Esophagus mucosa (tissue), 1 donor: ENCODE measurements around the gene ADAMTS2. TPM values are rescaled to one million over a fixed set of nuclear protein-coding genes. Genes with fewer than 3 reads are reported as not detected.
"Not testable (repeated sequence)": the region's sequence is repeated elsewhere in the genome, so short reads cannot be mapped to it uniquely, and the experiment has no call there.

Source experiments
- ATAC-seq: fragments of 200-7000 bp; cut with Tn5 transposase; one replicate; pipeline ENCODE4 v1.9.1; 2020
- total RNA-seq: library from RNA; stranded (reverse); gene quantifications from one replicate; pipeline ENCODE4 v1.2.4, GENCODE V29; 2023
- donor health status: DM: yes; HTN: yes; CAD: no.

The ADAMTS2 gene
- total RNA-seq, 1 donor from 2014 or later = 3.5 TPM

DNA sequence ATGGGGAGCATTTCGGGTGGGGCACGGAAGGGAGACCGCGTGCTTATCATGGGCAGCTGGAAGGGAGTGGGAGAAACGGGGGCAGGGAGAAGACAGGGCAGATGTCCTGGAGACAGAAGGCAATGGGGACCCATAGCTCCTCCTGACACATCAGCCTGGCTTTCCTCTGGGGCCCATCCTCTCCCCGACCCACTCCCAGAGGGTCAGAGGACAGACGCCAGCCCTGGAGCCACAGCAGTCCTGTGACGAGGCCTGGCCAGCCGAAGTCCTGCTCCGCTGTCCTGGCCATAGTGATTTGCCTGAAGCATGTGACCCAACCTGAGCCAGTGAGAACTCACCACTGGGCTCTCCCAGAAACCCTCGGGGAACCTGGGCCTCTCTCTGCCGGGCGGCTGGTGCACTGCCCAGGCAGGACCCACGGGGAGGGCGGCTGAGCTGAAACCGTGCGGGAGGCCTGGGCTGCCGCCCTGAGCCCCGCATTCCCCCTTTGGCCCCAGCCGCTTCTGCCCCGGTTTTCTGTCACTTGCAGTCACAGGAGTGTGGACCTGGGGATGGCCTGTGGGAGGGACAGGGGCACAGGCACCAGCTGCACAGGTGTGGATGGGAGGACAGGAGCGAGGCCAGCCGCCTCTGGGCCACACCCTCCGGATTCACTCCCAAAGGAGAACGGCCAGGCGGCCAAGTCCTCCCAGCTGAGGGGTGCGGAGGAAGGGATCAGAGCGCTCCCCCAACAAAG, 19.8 kb downstream of the ADAMTS2 start:
- ATAC-seq = peak; percentile 10

- ATAC-seq = no peak
Observed at GRCh38 chr5:179324760-179325295, 20.4 kb downstream of the ADAMTS2 start.

DNA sequence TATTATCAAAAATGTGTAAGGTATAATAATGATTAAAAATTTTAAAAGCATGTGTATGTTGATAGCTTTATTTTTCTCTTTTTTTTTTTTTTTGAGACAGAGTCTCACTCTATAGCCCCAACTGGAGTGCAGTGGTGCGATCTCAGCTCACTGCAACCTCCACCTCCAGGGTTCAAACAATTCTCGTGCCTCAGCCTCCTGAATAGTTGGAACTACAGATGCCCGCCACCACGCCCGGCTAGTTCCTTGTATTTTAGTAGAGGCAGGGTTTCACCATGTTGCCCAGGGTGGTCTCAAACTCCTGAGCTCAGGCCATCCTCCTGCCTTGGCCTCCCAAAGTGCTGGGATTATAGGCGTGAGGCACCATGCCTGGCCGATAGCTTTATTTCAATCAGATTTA, 20.9 kb downstream of the ADAMTS2 start:
- not testable (repeated sequence) for ATAC-seq

DNA sequence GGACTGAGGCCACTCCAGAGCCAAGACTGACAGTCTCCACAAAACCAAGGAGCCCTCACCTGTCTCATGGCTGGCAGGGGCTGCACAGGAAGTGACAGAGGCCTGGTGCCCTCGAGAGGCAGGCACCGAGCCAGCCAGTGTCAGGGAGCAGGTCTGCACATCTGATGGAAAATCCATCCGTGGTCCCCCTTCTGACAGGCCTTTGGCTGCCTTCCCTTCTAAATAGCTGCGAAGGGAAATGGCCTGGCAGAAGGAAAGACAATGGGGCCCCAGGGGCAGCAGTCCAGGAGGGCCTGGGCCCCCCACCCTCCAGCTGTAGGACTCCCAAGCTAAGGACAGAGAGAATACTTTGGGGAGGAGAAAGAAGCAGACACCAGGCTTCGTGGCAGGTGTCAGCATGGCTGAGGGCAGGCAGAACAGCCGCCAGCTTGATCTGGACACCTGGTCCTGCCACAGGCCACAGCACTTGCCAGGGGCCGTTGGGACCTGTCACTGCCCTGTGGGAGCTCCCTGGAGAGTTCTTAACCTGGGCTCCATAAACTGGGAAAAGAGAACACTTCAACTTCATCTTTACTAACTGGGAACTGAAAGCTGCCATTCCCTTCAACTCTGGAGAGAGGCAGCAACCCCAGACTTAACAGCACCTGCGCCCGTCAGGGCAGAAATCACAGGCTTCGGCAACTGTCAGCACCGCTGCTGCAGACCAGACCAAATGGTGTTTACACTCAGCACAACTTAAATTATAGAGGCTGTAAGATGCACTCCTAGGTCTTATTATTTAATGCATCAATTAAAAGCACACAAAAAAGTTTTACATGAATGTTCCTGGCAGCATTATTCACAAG, 22.0 kb downstream of the ADAMTS2 start:
- no peak for ATAC-seq

- ATAC-seq = no peak
Observed at GRCh38 chr5:179322071-179323025, 22.9 kb downstream of the ADAMTS2 start.

GRCh38 chr5:179321206-179321987, 23.9 kb downstream of the ADAMTS2 start:
- ATAC-seq = no peak

GRCh38 chr5:179319741-179320281, 25.4 kb downstream of the ADAMTS2 start:
- no peak for ATAC-seq

DNA sequence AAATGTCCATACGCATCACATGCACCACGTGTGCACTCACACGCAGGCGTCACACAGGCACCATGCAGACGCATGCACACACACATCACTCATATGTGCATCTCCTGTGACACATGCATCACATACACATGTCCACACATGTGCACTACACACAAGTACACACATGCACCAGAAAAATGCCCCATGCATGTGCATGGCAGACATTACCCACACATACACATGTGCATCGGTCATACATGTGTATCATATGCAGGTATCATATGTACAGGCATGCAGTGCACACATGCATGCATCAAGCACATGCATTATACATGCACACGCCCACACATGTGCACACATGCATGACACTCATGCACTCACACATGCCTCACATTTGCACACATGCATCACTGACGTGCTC, 26.1 kb downstream of the ADAMTS2 start:
- no peak for ATAC-seq

DNA sequence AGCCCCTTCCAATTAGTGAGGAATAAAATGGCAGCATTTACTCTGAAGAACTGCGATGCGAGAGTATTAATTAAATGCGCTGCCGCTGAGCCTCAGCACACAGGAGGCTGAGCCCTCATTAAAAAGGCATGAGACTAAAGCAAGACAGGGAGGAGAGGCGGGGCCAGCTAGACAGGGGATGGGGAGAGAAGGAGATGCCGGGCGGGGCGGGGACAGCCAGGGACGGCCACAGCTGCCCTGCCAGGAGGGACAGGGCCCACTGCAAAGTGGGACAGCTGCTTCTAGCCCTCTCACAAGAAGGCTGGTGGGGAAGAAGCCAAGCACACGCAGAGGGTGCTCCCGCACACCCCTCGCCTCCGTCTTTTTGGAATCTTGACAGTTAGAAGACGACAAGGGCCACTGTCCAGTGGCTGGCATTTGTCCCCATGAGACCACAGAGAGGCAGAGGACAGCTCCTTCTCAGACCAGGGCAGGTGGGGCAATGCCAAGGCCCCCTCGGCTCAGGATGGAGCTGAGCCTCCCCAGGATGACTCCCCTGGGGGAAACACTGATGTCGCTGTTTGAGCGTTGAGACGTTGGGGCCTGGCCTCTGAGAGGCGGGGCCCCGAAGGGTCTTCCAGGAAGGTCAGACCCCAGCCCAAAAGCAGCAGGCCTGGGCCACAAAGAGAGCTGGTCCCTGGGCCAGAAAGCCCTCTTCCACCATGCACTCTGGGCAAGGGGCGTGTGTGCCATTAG, 26.9 kb downstream of the ADAMTS2 start:
- no peak for ATAC-seq

- ATAC-seq = no peak
Observed at GRCh38 chr5:179317411-179318220, 27.6 kb downstream of the ADAMTS2 start.

DNA sequence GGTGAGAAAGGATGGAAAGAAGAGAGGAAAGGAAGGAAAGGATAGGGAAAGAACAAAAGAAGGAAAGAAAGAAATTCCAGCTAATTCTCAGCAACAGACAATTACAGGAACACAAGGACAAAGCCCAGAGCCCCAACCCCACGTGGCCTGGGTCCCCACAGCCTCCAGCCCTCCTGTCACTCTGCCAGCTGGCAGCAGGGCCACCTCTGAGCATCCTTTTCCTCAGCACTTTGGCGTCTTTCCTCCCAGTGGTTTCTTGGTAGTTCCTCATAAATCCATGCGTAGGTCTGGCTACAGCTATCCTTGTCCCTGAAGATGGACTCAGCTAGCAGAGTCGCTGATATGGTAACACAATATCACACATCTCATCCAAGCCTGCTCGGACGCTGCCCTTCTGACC, 28.3 kb downstream of the ADAMTS2 start:
- ATAC-seq = no peak

- no peak for ATAC-seq
Observed at GRCh38 chr5:179316111-179316551, 29.1 kb downstream of the ADAMTS2 start.

GRCh38 chr5:179315356-179315890, 29.8 kb downstream of the ADAMTS2 start:
- ATAC-seq = no peak

DNA sequence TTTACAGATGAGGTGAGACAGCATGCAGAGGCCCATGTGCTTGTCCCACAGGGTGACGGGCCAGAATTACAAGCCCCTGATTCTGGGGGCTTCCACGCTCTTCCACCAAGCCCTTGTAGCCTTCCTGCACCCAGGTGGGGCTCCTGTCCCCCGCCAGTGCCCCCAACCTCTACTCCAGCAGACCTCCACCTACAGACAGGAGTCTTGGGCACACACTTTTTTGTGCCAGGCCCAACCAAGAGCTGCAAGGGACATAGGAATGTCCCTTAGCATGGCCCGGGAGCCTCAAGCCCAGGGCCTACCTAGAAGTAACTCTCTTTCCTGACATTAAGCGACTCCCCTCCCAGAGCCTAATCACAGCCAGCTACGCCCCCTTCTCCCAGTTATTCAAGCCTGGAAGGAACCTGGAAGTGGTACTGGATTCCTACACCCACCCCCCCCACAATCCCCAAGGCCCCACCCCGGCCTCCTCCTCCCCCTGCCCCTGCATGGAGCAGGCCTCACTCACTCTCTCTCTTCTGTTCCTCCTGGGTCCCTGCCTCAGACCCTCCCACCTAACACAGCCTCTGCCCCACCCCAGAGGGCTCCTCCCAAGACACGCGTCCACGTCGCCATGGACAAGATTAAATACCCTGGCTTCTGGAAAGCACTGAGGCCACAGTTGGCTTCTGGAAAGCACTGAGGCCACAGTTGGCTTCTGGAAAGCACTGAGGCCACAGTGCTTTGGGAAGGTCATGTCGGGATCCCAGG, 30.5 kb downstream of the ADAMTS2 start:
- ATAC-seq = no peak

GRCh38 chr5:179313849-179314521, 31.3 kb downstream of the ADAMTS2 start:
- peak; percentile 59 for ATAC-seq

- ATAC-seq = no peak
Observed at GRCh38 chr5:179312557-179313235, 32.6 kb downstream of the ADAMTS2 start.

GRCh38 chr5:179311581-179311980, 33.7 kb downstream of the ADAMTS2 start:
- ATAC-seq = no peak
